ENCODE data around the gene SULT2B1. TPM values are rescaled to one million over a fixed set of nuclear protein-coding genes. Genes with fewer than 3 reads are reported as not detected.

Gene SULT2B1
- total and polyA plus RNA-seq, 5 donors from 2014 or later: 0.16 to 0.82 TPM; not detected in 3

GRCh38 chr19:48600679-48601417 is 48.9 kb downstream of the SULT2B1 start:
- Mint-ChIP-seq H3K36me3 (no peaks in the 10 kb centered on the region), H3K9me3 (no peaks in the 10 kb centered on the region), H3K27me3 (no peaks in the 10 kb centered on the region), H3K27ac (no peak overlapping the region), H3K4me1 (peaks cover 0 to 10% (median 4%) of the 10 kb centered on the region in 4 donors), H3K4me3 (peak overlapping the region in 1 of 4 donors; percentile 51)
- no peak for ATAC-seq (ENCODE audit: low read depth in 2 of 2)
- DNase-seq: no peak
- Histone ChIP-seq H3K4me1 (ENCODE audit: control insufficient read depth, insufficient read depth, low read length, poor library complexity, severe bottlenecking) (peaks cover 12% of the 10 kb centered on the region), H3K9me3 (ENCODE audit: control insufficient read depth in 2 of 2, low read length in 2 of 2) (no peaks in the 10 kb centered on the region), H3K27me3 (ENCODE audit: control insufficient read depth, insufficient read depth, low read length) (no peaks in the 10 kb centered on the region), H3K36me3 (ENCODE audit: control insufficient read depth, insufficient read depth, low read length) (no peaks in the 10 kb centered on the region), H3K4me3 (ENCODE audit: low read depth, low read length) (no peak overlapping the region), H3K27ac (ENCODE audit: insufficient read depth, low read length, poor library complexity, severe bottlenecking) (no peak overlapping the region)

- H3K27ac ChIP-seq (ENCODE audit: insufficient read depth, low read length, poor library complexity, severe bottlenecking): no peak overlapping the region
- no peaks in the 10 kb centered on the region for H3K27me3 Mint-ChIP-seq
- no peaks in the 10 kb centered on the region for H3K9me3 ChIP-seq (ENCODE audit: control insufficient read depth in 2 of 2, low read length in 2 of 2)
- DNase-seq (no peak), ATAC-seq (ENCODE audit: low read depth in 2 of 2) (no peak)
- no peaks in the 10 kb centered on the region for H3K4me1 ChIP-seq (ENCODE audit: control insufficient read depth, insufficient read depth, low read length, poor library complexity, severe bottlenecking)
- no peak overlapping the region for H3K4me3 ChIP-seq (ENCODE audit: low read depth, low read length)
- no peak overlapping the region for H3K4me3 Mint-ChIP-seq
- H3K9me3 Mint-ChIP-seq: no peaks in the 10 kb centered on the region
- no peaks in the 10 kb centered on the region for H3K36me3 Mint-ChIP-seq
- H3K36me3 ChIP-seq (ENCODE audit: control insufficient read depth, insufficient read depth, low read length): no peaks in the 10 kb centered on the region
- H3K27me3 ChIP-seq (ENCODE audit: control insufficient read depth, insufficient read depth, low read length): no peaks in the 10 kb centered on the region
- peaks cover 0 to 2% (median 0%) of the 10 kb centered on the region in 4 donors for H3K4me1 Mint-ChIP-seq
- H3K27ac Mint-ChIP-seq: peak overlapping the region in 1 of 3 donors; percentile 15
Measured at GRCh38 chr19:48603001-48603400, 51.0 kb downstream of the SULT2B1 start.

GRCh38 chr19:48603449-48603848 is 51.5 kb downstream of the SULT2B1 start:
- no peaks in the 10 kb centered on the region for H3K27me3 Mint-ChIP-seq
- H3K36me3 Mint-ChIP-seq: no peaks in the 10 kb centered on the region
- no peak for ATAC-seq (ENCODE audit: low read depth in 2 of 2)
- no peaks in the 10 kb centered on the region for H3K36me3 ChIP-seq (ENCODE audit: control insufficient read depth, insufficient read depth, low read length)
- H3K4me3 ChIP-seq (ENCODE audit: low read depth, low read length): no peak overlapping the region
- H3K9me3 Mint-ChIP-seq: no peaks in the 10 kb centered on the region
- H3K4me1 Mint-ChIP-seq: peaks cover 0 to 2% (median 0%) of the 10 kb centered on the region in 4 donors
- no peak overlapping the region for H3K4me3 Mint-ChIP-seq
- DNase-seq: no peak
- no peak overlapping the region for H3K27ac Mint-ChIP-seq
- H3K9me3 ChIP-seq (ENCODE audit: control insufficient read depth in 2 of 2, low read length in 2 of 2): no peaks in the 10 kb centered on the region
- no peak overlapping the region for H3K27ac ChIP-seq (ENCODE audit: insufficient read depth, low read length, poor library complexity, severe bottlenecking)
- H3K4me1 ChIP-seq (ENCODE audit: control insufficient read depth, insufficient read depth, low read length, poor library complexity, severe bottlenecking): no peaks in the 10 kb centered on the region
- no peaks in the 10 kb centered on the region for H3K27me3 ChIP-seq (ENCODE audit: control insufficient read depth, insufficient read depth, low read length)

GRCh38 chr19:48603850-48604249 is 51.9 kb downstream of the SULT2B1 start:
- Histone ChIP-seq H3K27me3 (ENCODE audit: control insufficient read depth, insufficient read depth, low read length) (no peaks in the 10 kb centered on the region), H3K4me1 (ENCODE audit: control insufficient read depth, insufficient read depth, low read length, poor library complexity, severe bottlenecking) (peaks cover 3% of the 10 kb centered on the region), H3K4me3 (ENCODE audit: low read depth, low read length) (no peak overlapping the region), H3K36me3 (ENCODE audit: control insufficient read depth, insufficient read depth, low read length) (no peaks in the 10 kb centered on the region), H3K9me3 (ENCODE audit: control insufficient read depth in 2 of 2, low read length in 2 of 2) (no peaks in the 10 kb centered on the region), H3K27ac (ENCODE audit: insufficient read depth, low read length, poor library complexity, severe bottlenecking) (no peak overlapping the region)
- H3K9me3 Mint-ChIP-seq: no peaks in the 10 kb centered on the region
- H3K4me3 Mint-ChIP-seq: no peak overlapping the region
- no peak overlapping the region for H3K27ac Mint-ChIP-seq
- H3K36me3 Mint-ChIP-seq: no peaks in the 10 kb centered on the region
- no peaks in the 10 kb centered on the region for H3K27me3 Mint-ChIP-seq
- DNase-seq (no peak), ATAC-seq (ENCODE audit: low read depth in 2 of 2) (no peak)
- peaks cover 0 to 3% (median 1%) of the 10 kb centered on the region in 4 donors for H3K4me1 Mint-ChIP-seq

GRCh38 chr19:48606463-48607358 is 54.7 kb downstream of the SULT2B1 start, which contains the start of gene SPACA4:
TSS of gene SPACA4 (plus strand) at chr19:48606742. CDS start at chr19:48606979, 237 bp downstream.
- Mint-ChIP-seq H3K9me3 (no peaks in the 10 kb centered on the region), H3K4me1 (peaks cover 0 to 5% (median 2%) of the 10 kb centered on the region in 4 donors), H3K27me3 (no peaks in the 10 kb centered on the region), H3K4me3 (no peak within 1 kb of the TSS), H3K27ac (no peak within 1 kb of the TSS), H3K36me3 (no peaks in the 10 kb centered on the region)
- Histone ChIP-seq H3K9me3 (ENCODE audit: control insufficient read depth in 2 of 2, low read length in 2 of 2) (no peaks in the 10 kb centered on the region), H3K36me3 (ENCODE audit: control insufficient read depth, insufficient read depth, low read length) (no peaks in the 10 kb centered on the region), H3K4me1 (ENCODE audit: control insufficient read depth, insufficient read depth, low read length, poor library complexity, severe bottlenecking) (peaks cover 7% of the 10 kb centered on the region), H3K27me3 (ENCODE audit: control insufficient read depth, insufficient read depth, low read length) (no peaks in the 10 kb centered on the region), H3K4me3 (ENCODE audit: low read depth, low read length) (no peak within 1 kb of the TSS), H3K27ac (ENCODE audit: insufficient read depth, low read length, poor library complexity, severe bottlenecking) (no peak within 1 kb of the TSS)
- ATAC-seq (ENCODE audit: low read depth in 2 of 2): no peak
- no peak for DNase-seq

- no peak for DNase-seq
- H3K27me3 ChIP-seq (ENCODE audit: control insufficient read depth, insufficient read depth, low read length): no peaks in the 10 kb centered on the region
- no peaks in the 10 kb centered on the region for H3K36me3 Mint-ChIP-seq
Measured at GRCh38 chr19:48607359-48607755, 55.4 kb downstream of the SULT2B1 start.

GRCh38 chr19:48608798-48609263 is 56.9 kb downstream of the SULT2B1 start:
- DNase-seq (peak; percentile 35 to 72 (median 62)), ATAC-seq (ENCODE audit: low read depth in 2 of 2) (peak; percentile 71 to 87)
- no peaks in the 10 kb centered on the region for H3K36me3 ChIP-seq (ENCODE audit: control insufficient read depth, insufficient read depth, low read length)
- no peak overlapping the region for H3K27ac ChIP-seq (ENCODE audit: insufficient read depth, low read length, poor library complexity, severe bottlenecking)
- no peaks in the 10 kb centered on the region for H3K9me3 ChIP-seq (ENCODE audit: control insufficient read depth in 2 of 2, low read length in 2 of 2)
- Mint-ChIP-seq H3K27me3 (no peaks in the 10 kb centered on the region), H3K27ac (no peak overlapping the region), H3K4me3 (peak overlapping the region in 1 of 4 donors; percentile 75), H3K36me3 (peaks cover 4% of the 10 kb centered on the region), H3K9me3 (no peaks in the 10 kb centered on the region), H3K4me1 (peaks cover 0 to 5% (median 3%) of the 10 kb centered on the region in 4 donors)
- H3K4me1 ChIP-seq (ENCODE audit: control insufficient read depth, insufficient read depth, low read length, poor library complexity, severe bottlenecking): peaks cover 7% of the 10 kb centered on the region
- H3K27me3 ChIP-seq (ENCODE audit: control insufficient read depth, insufficient read depth, low read length): no peaks in the 10 kb centered on the region
- peak overlapping the region; percentile 48 for H3K4me3 ChIP-seq (ENCODE audit: low read depth, low read length)

More at GRCh38 chr19:48607359-48607755, 55.4 kb downstream of the SULT2B1 start:
- Mint-ChIP-seq H3K27me3 (no peaks in the 10 kb centered on the region), H3K27ac (no peak overlapping the region), H3K4me3 (no peak overlapping the region), H3K9me3 (no peaks in the 10 kb centered on the region), H3K4me1 (peaks cover 0 to 5% (median 2%) of the 10 kb centered on the region in 4 donors)
- ATAC-seq (ENCODE audit: low read depth in 2 of 2): no peak
- Histone ChIP-seq H3K9me3 (ENCODE audit: control insufficient read depth in 2 of 2, low read length in 2 of 2) (no peaks in the 10 kb centered on the region), H3K4me1 (ENCODE audit: control insufficient read depth, insufficient read depth, low read length, poor library complexity, severe bottlenecking) (peaks cover 7% of the 10 kb centered on the region), H3K36me3 (ENCODE audit: control insufficient read depth, insufficient read depth, low read length) (no peaks in the 10 kb centered on the region), H3K4me3 (ENCODE audit: low read depth, low read length) (no peak overlapping the region), H3K27ac (ENCODE audit: insufficient read depth, low read length, poor library complexity, severe bottlenecking) (no peak overlapping the region)
